IPS-18a (cell line): ENCODE measurements around the gene HOXB8.

Experiments
- H3K27ac ChIP-seq: one replicate; pipeline ENCODE4 v1.5.1; 2013; ENCODE audit warnings: low read length
- H3K27me3 ChIP-seq: one replicate; pipeline ENCODE4 v1.6.1; 2013; ENCODE audit warnings: mild to moderate bottlenecking, low read length; ENCODE audit not compliant: control insufficient read depth, insufficient read depth
- H3K36me3 ChIP-seq: one replicate; pipeline ENCODE4 v1.6.1; 2013; ENCODE audit warnings: low read depth, low read length; ENCODE audit not compliant: control insufficient read depth
- H3K4me1 ChIP-seq: one replicate; pipeline ENCODE4 v1.6.1; 2013; ENCODE audit warnings: low read depth, low read length; ENCODE audit not compliant: control insufficient read depth
- H3K4me3 ChIP-seq: one replicate; pipeline ENCODE4 v1.5.1; 2013; ENCODE audit warnings: low read length
- H3K9ac ChIP-seq: one replicate; pipeline ENCODE4 v1.6.1; 2013; ENCODE audit warnings: mild to moderate bottlenecking, low read length, moderate library complexity
- H3K9me3 ChIP-seq: one replicate; pipeline ENCODE4 v1.6.1; 2013; ENCODE audit warnings: low read depth, low read length; ENCODE audit not compliant: control insufficient read depth

The HOXB8 gene

GRCh38 chr17:48568499-48569239 lies 46.4 kb downstream of the HOXB8 start:
- H3K36me3 ChIP-seq = no peaks in the 10 kb centered on the region
- H3K9ac ChIP-seq = no peak overlapping the region
- H3K4me3 ChIP-seq = no peak overlapping the region
- no peak overlapping the region for H3K27ac ChIP-seq
- peaks cover 4% of the 10 kb centered on the region for H3K4me1 ChIP-seq
- peaks cover 100% of the 10 kb centered on the region for H3K27me3 ChIP-seq
- no peaks in the 10 kb centered on the region for H3K9me3 ChIP-seq

GRCh38 chr17:48567646-48568354 lies 47.3 kb downstream of the HOXB8 start:
- no peak overlapping the region for H3K4me3 ChIP-seq
- peaks cover 100% of the 10 kb centered on the region for H3K27me3 ChIP-seq

GRCh38 chr17:48567209-48567608 lies 47.9 kb downstream of the HOXB8 start:
- no peak overlapping the region for H3K27ac ChIP-seq
- peaks cover 100% of the 10 kb centered on the region for H3K27me3 ChIP-seq

More at GRCh38 chr17:48567646-48568354, 47.3 kb downstream of the HOXB8 start:
- no peaks in the 10 kb centered on the region for H3K9me3 ChIP-seq
- no peak overlapping the region for H3K9ac ChIP-seq
- no peak overlapping the region for H3K27ac ChIP-seq
- no peaks in the 10 kb centered on the region for H3K36me3 ChIP-seq
- H3K4me1 ChIP-seq = peaks cover 4% of the 10 kb centered on the region

GRCh38 chr17:48566717-48567116 lies 48.4 kb downstream of the HOXB8 start:
- no peaks in the 10 kb centered on the region for H3K9me3 ChIP-seq
- no peak overlapping the region for H3K27ac ChIP-seq
- H3K9ac ChIP-seq = no peak overlapping the region
- no peak overlapping the region for H3K4me3 ChIP-seq
- no peaks in the 10 kb centered on the region for H3K36me3 ChIP-seq
- H3K27me3 ChIP-seq = peaks cover 100% of the 10 kb centered on the region
- peaks cover 4% of the 10 kb centered on the region for H3K4me1 ChIP-seq

More at GRCh38 chr17:48567209-48567608, 47.9 kb downstream of the HOXB8 start:
- no peak overlapping the region for H3K4me3 ChIP-seq
- peaks cover 4% of the 10 kb centered on the region for H3K4me1 ChIP-seq
- H3K36me3 ChIP-seq = no peaks in the 10 kb centered on the region
- H3K9ac ChIP-seq = no peak overlapping the region
- no peaks in the 10 kb centered on the region for H3K9me3 ChIP-seq

GRCh38 chr17:48565925-48566710 lies 49.0 kb downstream of the HOXB8 start:
- Histone ChIP-seq H3K27ac (no peak overlapping the region), H3K4me3 (no peak overlapping the region), H3K4me1 (peaks cover 4% of the 10 kb centered on the region), H3K36me3 (no peaks in the 10 kb centered on the region), H3K9ac (no peak overlapping the region), H3K9me3 (no peaks in the 10 kb centered on the region), H3K27me3 (peaks cover 100% of the 10 kb centered on the region)

- no peaks in the 10 kb centered on the region for H3K9me3 ChIP-seq
- H3K27me3 ChIP-seq = peaks cover 100% of the 10 kb centered on the region
- H3K4me1 ChIP-seq = peaks cover 4% of the 10 kb centered on the region
- H3K27ac ChIP-seq = no peak overlapping the region
- H3K36me3 ChIP-seq = no peaks in the 10 kb centered on the region
- H3K4me3 ChIP-seq = no peak overlapping the region
- H3K9ac ChIP-seq = no peak overlapping the region
These were observed 50.0 kb downstream of the HOXB8 start for GRCh38 chr17:48565022-48565554.

GRCh38 chr17:48564188-48565021 lies 50.7 kb downstream of the HOXB8 start:
- Histone ChIP-seq H3K36me3 (no peaks in the 10 kb centered on the region), H3K9ac (no peak overlapping the region), H3K9me3 (no peaks in the 10 kb centered on the region), H3K4me1 (peaks cover 4% of the 10 kb centered on the region), H3K27ac (no peak overlapping the region), H3K4me3 (no peak overlapping the region), H3K27me3 (peaks cover 100% of the 10 kb centered on the region)

- H3K9me3 ChIP-seq = no peaks in the 10 kb centered on the region
- H3K4me3 ChIP-seq = no peak overlapping the region
- H3K27me3 ChIP-seq = peaks cover 100% of the 10 kb centered on the region
- no peak overlapping the region for H3K9ac ChIP-seq
- H3K4me1 ChIP-seq = peaks cover 4% of the 10 kb centered on the region
- H3K36me3 ChIP-seq = no peaks in the 10 kb centered on the region
- H3K27ac ChIP-seq = no peak overlapping the region
These were observed 51.3 kb downstream of the HOXB8 start for GRCh38 chr17:48563867-48564187.

GRCh38 chr17:48563385-48563838 lies 51.7 kb downstream of the HOXB8 start:
- no peak overlapping the region for H3K4me3 ChIP-seq
- H3K27ac ChIP-seq = no peak overlapping the region
- H3K9ac ChIP-seq = no peak overlapping the region
- no peaks in the 10 kb centered on the region for H3K9me3 ChIP-seq
- peaks cover 4% of the 10 kb centered on the region for H3K4me1 ChIP-seq
- peaks cover 100% of the 10 kb centered on the region for H3K27me3 ChIP-seq
- H3K36me3 ChIP-seq = no peaks in the 10 kb centered on the region

GRCh38 chr17:48562934-48563333 lies 52.2 kb downstream of the HOXB8 start:
- peaks cover 4% of the 10 kb centered on the region for H3K4me1 ChIP-seq
- no peak overlapping the region for H3K9ac ChIP-seq
- no peaks in the 10 kb centered on the region for H3K36me3 ChIP-seq
- H3K27ac ChIP-seq = no peak overlapping the region
- H3K27me3 ChIP-seq = peaks cover 100% of the 10 kb centered on the region
- no peak overlapping the region for H3K4me3 ChIP-seq
- H3K9me3 ChIP-seq = no peaks in the 10 kb centered on the region
